OCI-M1 (cell line): ENCODE measurements around the gene SMIM15.
A peak's percentile ranks its signal among the peaks of the same experiment; 100 is the strongest.
"Not testable (repeated sequence)": the region's sequence is repeated elsewhere in the genome, so short reads cannot be mapped to it uniquely, and the experiment has no call there.

ENCODE experiments used
- DNase-seq: peaks from one replicate; lab custom pipeline; 2025; lab: John Stamatoyannopoulos, UW

SMIM15 gene

GRCh38 chr5:61162010-61162831 lies at the start of gene SMIM15:
Gene SMIM15, minus strand, starts transcription at chr5:61162468. Its CDS starts 2,297 bp downstream, at chr5:61160171.
- DNase-seq = peak; percentile 95

- no peak for DNase-seq
Observed at GRCh38 chr5:61207884-61208283, 45.6 kb upstream of the SMIM15 start.

GRCh38 chr5:61205013-61205412 lies 42.7 kb upstream of the SMIM15 start:
- DNase-seq = no peak

- no peak for DNase-seq
Observed at GRCh38 chr5:61202213-61202612, 39.9 kb upstream of the SMIM15 start.

GRCh38 chr5:61200582-61201155 lies 38.4 kb upstream of the SMIM15 start:
- no peak for DNase-seq

- DNase-seq = no peak
Observed at GRCh38 chr5:61198606-61199005, 36.3 kb upstream of the SMIM15 start.

GRCh38 chr5:61187826-61188225 lies 25.6 kb upstream of the SMIM15 start:
- not testable (repeated sequence) for DNase-seq

- not testable (repeated sequence) for DNase-seq
Observed at GRCh38 chr5:61187352-61187751, 25.1 kb upstream of the SMIM15 start.

GRCh38 chr5:61186634-61187033 lies 24.4 kb upstream of the SMIM15 start:
- DNase-seq = no peak

- no peak for DNase-seq
Observed at GRCh38 chr5:61184708-61185107, 22.4 kb upstream of the SMIM15 start.

- DNase-seq = no peak
Observed at GRCh38 chr5:61183538-61183937, 21.3 kb upstream of the SMIM15 start.

GRCh38 chr5:61182449-61182848 lies 20.2 kb upstream of the SMIM15 start:
- DNase-seq = peak; percentile 79

- peak; percentile 54 for DNase-seq
Observed at GRCh38 chr5:61180886-61181285, 18.6 kb upstream of the SMIM15 start.

GRCh38 chr5:61178702-61179101 lies 16.4 kb upstream of the SMIM15 start:
- no peak for DNase-seq

GRCh38 chr5:61177716-61178115 lies 15.4 kb upstream of the SMIM15 start:
- no peak for DNase-seq

- no peak for DNase-seq
Observed at GRCh38 chr5:61177070-61177469, 14.8 kb upstream of the SMIM15 start.

GRCh38 chr5:61176631-61177030 lies 14.4 kb upstream of the SMIM15 start:
- DNase-seq = no peak

- no peak for DNase-seq
Observed at GRCh38 chr5:61171479-61171878, 9.2 kb upstream of the SMIM15 start.

- DNase-seq = no peak
Observed at GRCh38 chr5:61168951-61169350, 6.7 kb upstream of the SMIM15 start.

- DNase-seq = peak; percentile 54
Observed at GRCh38 chr5:61167382-61167781, 5.1 kb upstream of the SMIM15 start.

GRCh38 chr5:61163905-61164304 lies 1.6 kb upstream of the SMIM15 start:
- no peak for DNase-seq

- DNase-seq = no peak
Observed at GRCh38 chr5:61162832-61163567, 732 bp upstream of the SMIM15 start.

- DNase-seq = peak; percentile 55
Observed at GRCh38 chr5:61160497-61160896, 1.8 kb downstream of the SMIM15 start.
